ENCODE data around the gene EXOSC2.

The EXOSC2 gene

GRCh38 chr9:130735566-130735965 lies 42.0 kb downstream of the EXOSC2 start:
- DNase-seq (ENCODE audit: low read depth) = no peak
- no peak for TF ChIP-seq CTCF (conservative IDR thresholded peaks at IDR 0.05; ENCODE audit: low read length)
- no peak overlapping the region for H3K4me3 ChIP-seq (ENCODE audit: low read length)

GRCh38 chr9:130736834-130737233 lies 43.3 kb downstream of the EXOSC2 start:
- H3K4me3 ChIP-seq (ENCODE audit: low read length) = no peak overlapping the region
- no peak for TF ChIP-seq CTCF (conservative IDR thresholded peaks at IDR 0.05; ENCODE audit: low read length)
- no peak for DNase-seq (ENCODE audit: low read depth)

- DNase-seq (ENCODE audit: low read depth) = no peak
- TF ChIP-seq CTCF (conservative IDR thresholded peaks at IDR 0.05; ENCODE audit: low read length) = no peak
- no peak overlapping the region for H3K4me3 ChIP-seq (ENCODE audit: low read length)
Observed at GRCh38 chr9:130738281-130738680, 44.7 kb downstream of the EXOSC2 start.

- DNase-seq (ENCODE audit: low read depth) = no peak
- no peak overlapping the region for H3K4me3 ChIP-seq (ENCODE audit: low read length)
- no peak for TF ChIP-seq CTCF (conservative IDR thresholded peaks at IDR 0.05; ENCODE audit: low read length)
Observed at GRCh38 chr9:130739081-130739480, 45.5 kb downstream of the EXOSC2 start.

GRCh38 chr9:130740218-130741023 lies 46.8 kb downstream of the EXOSC2 start:
- no peak for TF ChIP-seq CTCF (conservative IDR thresholded peaks at IDR 0.05; ENCODE audit: low read length)
- no peak for DNase-seq (ENCODE audit: low read depth)
- no peak overlapping the region for H3K4me3 ChIP-seq (ENCODE audit: low read length)

GRCh38 chr9:130741024-130741305 lies 47.4 kb downstream of the EXOSC2 start:
- no peak for DNase-seq (ENCODE audit: low read depth)
- TF ChIP-seq CTCF (conservative IDR thresholded peaks at IDR 0.05; ENCODE audit: low read length) = no peak
- H3K4me3 ChIP-seq (ENCODE audit: low read length) = no peak overlapping the region

GRCh38 chr9:130741831-130742449 lies 48.4 kb downstream of the EXOSC2 start:
- no peak for TF ChIP-seq CTCF (conservative IDR thresholded peaks at IDR 0.05; ENCODE audit: low read length)
- no peak overlapping the region for H3K4me3 ChIP-seq (ENCODE audit: low read length)
- DNase-seq (ENCODE audit: low read depth) = peak; percentile 47
